Keratinocyte (primary cell): ENCODE data around the gene HRC. TPM values are rescaled to one million over a fixed set of nuclear protein-coding genes. Genes with fewer than 3 reads are reported as not detected.

Experiments
- DNase-seq: peaks from one replicate; pipeline ENCODE4 v3.0.0-alpha.2; 2011; ENCODE audit warnings: low read depth, missing footprints, low spot score
- FAIRE-seq: peaks from 2 replicates; lab custom pipeline; 2011; peaks lifted over from hg19 to GRCh38; lab: Jason Lieb, UNC
- H2AFZ ChIP-seq: 2 replicates; pipeline ENCODE4 v1.6.0; 2012; ENCODE audit warnings: low read length, control low read depth, inconsistent platforms; ENCODE audit not compliant: control insufficient read depth
- H3K27ac ChIP-seq: 2 replicates; pipeline ENCODE4 v1.5.1; 2011; ENCODE audit warnings: low read length; ENCODE audit not compliant: control insufficient read depth, insufficient read depth
- H3K27me3 ChIP-seq: 3 replicates; pipeline ENCODE4 v1.6.0; 2011; ENCODE audit warnings: low read length; ENCODE audit not compliant: control insufficient read depth, insufficient read depth; ENCODE audit errors: extremely low read depth
- H3K36me3 ChIP-seq, 2 experiments: 2 replicates in 1 of 2; 3 replicates in 1 of 2; pipeline ENCODE4 v1.5.1; 2011; ENCODE audit warnings: low read length in 2 of 2, mild to moderate bottlenecking in 1 of 2; ENCODE audit not compliant: control insufficient read depth in 2 of 2, insufficient read depth in 2 of 2; ENCODE audit errors: extremely low read depth in 1 of 2
- H3K4me1 ChIP-seq: 3 replicates; pipeline ENCODE4 v1.5.1; 2011; ENCODE audit warnings: low read length; ENCODE audit not compliant: control insufficient read depth, insufficient read depth; ENCODE audit errors: extremely low read depth
- H3K4me2 ChIP-seq: 3 replicates; pipeline ENCODE4 v1.6.0; 2011; ENCODE audit warnings: low read depth, low read length; ENCODE audit not compliant: control insufficient read depth, insufficient read depth; ENCODE audit errors: extremely low read depth
- H3K4me3 ChIP-seq, 3 experiments: fragments of 200-600 bp in 1 of 3; sonication (generic) in 1 of 3; 2 replicates in 2 of 3; 3 replicates in 1 of 3; pipeline ENCODE4 v1.5.1; 2011 to 2016; ENCODE audit warnings: low read length in 3 of 3, mild to moderate bottlenecking in 3 of 3, control low read depth in 2 of 3, inconsistent platforms in 1 of 3, low read depth in 1 of 3, mixed read lengths in 1 of 3, mixed run types in 1 of 3, moderate library complexity in 1 of 3; ENCODE audit not compliant: control insufficient read depth in 2 of 3, insufficient read depth in 2 of 3; ENCODE audit errors: extremely low read depth in 1 of 3
- H3K79me2 ChIP-seq: 2 replicates; pipeline ENCODE4 v1.6.0; 2012; ENCODE audit warnings: low read length; ENCODE audit not compliant: control insufficient read depth, insufficient read depth
- H3K9ac ChIP-seq: 3 replicates; pipeline ENCODE4 v1.6.0; 2011; ENCODE audit warnings: low read length; ENCODE audit not compliant: control insufficient read depth, insufficient read depth; ENCODE audit errors: extremely low read depth
- H3K9me1 ChIP-seq: 3 replicates; pipeline ENCODE4 v1.6.0; 2011; ENCODE audit warnings: low read length; ENCODE audit not compliant: control insufficient read depth, insufficient read depth; ENCODE audit errors: extremely low read depth
- H3K9me3 ChIP-seq: 2 replicates; pipeline ENCODE4 v1.5.1; 2012; ENCODE audit warnings: low read depth, low read length; ENCODE audit not compliant: control insufficient read depth
- H4K20me1 ChIP-seq: 3 replicates; pipeline ENCODE4 v1.6.0; 2011; ENCODE audit warnings: low read length; ENCODE audit not compliant: control insufficient read depth, insufficient read depth; ENCODE audit errors: extremely low read depth
- EZH2 ChIP-seq: IDR thresholded peaks from one replicate; pipeline ENCODE4 v1.6.1; 2012; ENCODE audit warnings: inconsistent platforms, mild to moderate bottlenecking, low read length, moderate library complexity
- dilution Hi-C: fragments of 300-500 bp; cut with MboI; formaldehyde crosslinking; loops from one replicate; pipeline ENCODE4 v1.7.0; 2020; ENCODE audit warnings: low sequenced_read_pairs; ENCODE audit not compliant: extremely low pct_ligation_motif_present
- polyA plus RNA-seq, 5 experiments: library from polyadenylated mRNA; depleted of rRNA in 3 of 5; stranded (reverse) in 3 of 5; stranded (forward) in 1 of 5; unstranded in 1 of 5; fragments of >200 nt; gene quantifications; 1 replicate in 1 of 5; 2 replicates in 3 of 5; 3 replicates in 1 of 5; pipeline versions ENCODE4 v1.2.1 to v1.2.3, GENCODE V29; 2011 to 2012; ENCODE audit warnings: missing spikeins in 2 of 5, low read depth in 1 of 5, low replicate concordance in 1 of 5
- TF ChIP-seq, protein P1 (sequence below), 3 experiments: IDR thresholded peaks in 1 of 3; conservative IDR thresholded peaks in 1 of 3; optimal IDR thresholded peaks in 1 of 3; 2 replicates in 2 of 3; 3 replicates in 1 of 3; pipeline versions ENCODE3 to v1.5.1; 2011; ENCODE audit warnings: low read length in 3 of 3, mild to moderate bottlenecking in 3 of 3, moderate library complexity in 2 of 3, control low read depth in 1 of 3, inconsistent platforms in 1 of 3; ENCODE audit not compliant: insufficient read depth in 2 of 3; ENCODE audit errors: extremely low read depth in 1 of 3

Gene HRC
- polyA plus RNA-seq, 1 donor (not counting 4 experiments of a cell fraction or from before 2014, with no cell fraction given), result 0.08 TPM

DNA sequence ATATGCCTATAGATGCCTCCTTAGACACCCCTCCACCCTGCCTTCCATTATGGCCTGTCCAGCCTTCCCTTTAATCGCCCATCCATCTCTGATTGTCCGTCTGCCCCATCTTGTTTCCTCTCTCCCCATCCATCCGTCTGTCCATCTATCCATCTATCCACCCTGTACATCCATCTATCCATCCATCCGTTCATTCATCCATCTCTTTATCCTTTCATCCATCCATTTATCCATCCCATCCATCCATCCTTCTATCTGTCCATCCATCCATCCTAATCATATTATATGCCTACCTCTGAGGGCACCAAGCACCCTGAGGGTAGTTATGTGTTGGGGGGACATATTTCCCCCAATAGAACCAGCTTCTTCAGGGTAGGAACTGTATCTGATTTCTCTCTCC is 25.5 kb upstream of the HRC start:
- no peak for TF ChIP-seq EZH2
- TF ChIP-seq, protein P1, sequence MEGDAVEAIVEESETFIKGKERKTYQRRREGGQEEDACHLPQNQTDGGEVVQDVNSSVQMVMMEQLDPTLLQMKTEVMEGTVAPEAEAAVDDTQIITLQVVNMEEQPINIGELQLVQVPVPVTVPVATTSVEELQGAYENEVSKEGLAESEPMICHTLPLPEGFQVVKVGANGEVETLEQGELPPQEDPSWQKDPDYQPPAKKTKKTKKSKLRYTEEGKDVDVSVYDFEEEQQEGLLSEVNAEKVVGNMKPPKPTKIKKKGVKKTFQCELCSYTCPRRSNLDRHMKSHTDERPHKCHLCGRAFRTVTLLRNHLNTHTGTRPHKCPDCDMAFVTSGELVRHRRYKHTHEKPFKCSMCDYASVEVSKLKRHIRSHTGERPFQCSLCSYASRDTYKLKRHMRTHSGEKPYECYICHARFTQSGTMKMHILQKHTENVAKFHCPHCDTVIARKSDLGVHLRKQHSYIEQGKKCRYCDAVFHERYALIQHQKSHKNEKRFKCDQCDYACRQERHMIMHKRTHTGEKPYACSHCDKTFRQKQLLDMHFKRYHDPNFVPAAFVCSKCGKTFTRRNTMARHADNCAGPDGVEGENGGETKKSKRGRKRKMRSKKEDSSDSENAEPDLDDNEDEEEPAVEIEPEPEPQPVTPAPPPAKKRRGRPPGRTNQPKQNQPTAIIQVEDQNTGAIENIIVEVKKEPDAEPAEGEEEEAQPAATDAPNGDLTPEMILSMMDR (optimal IDR thresholded peaks at IDR 0.05 in 1 of 3, IDR thresholded peaks at IDR 0.05 in 1 of 3, conservative IDR thresholded peaks at IDR 0.05 in 1 of 3; ENCODE audit: extremely low read depth in 1 of 3, insufficient read depth in 2 of 3, low read length in 3 of 3), result no peak
- dilution Hi-C loops, result no loop called here
- no peaks in the 10 kb centered on the region for H3K79me2 ChIP-seq
- no peaks in the 10 kb centered on the region for H3K27me3 ChIP-seq
- H3K4me3 ChIP-seq, result no peak overlapping the region
- H3K27ac ChIP-seq, result no peak overlapping the region
- H3K9me3 ChIP-seq, result no peaks in the 10 kb centered on the region
- H2AFZ ChIP-seq, result no peak overlapping the region
- H3K36me3 ChIP-seq, result peaks cover 10 to 36% of the 10 kb centered on the region in 2 experiments
- no peak overlapping the region for H3K4me2 ChIP-seq
- no peaks in the 10 kb centered on the region for H3K9me1 ChIP-seq
- FAIRE-seq (no peak), DNase-seq (no peak)
- H3K4me1 ChIP-seq, result no peaks in the 10 kb centered on the region
- no peak overlapping the region for H3K9ac ChIP-seq
- H4K20me1 ChIP-seq, result no peaks in the 10 kb centered on the region

DNA sequence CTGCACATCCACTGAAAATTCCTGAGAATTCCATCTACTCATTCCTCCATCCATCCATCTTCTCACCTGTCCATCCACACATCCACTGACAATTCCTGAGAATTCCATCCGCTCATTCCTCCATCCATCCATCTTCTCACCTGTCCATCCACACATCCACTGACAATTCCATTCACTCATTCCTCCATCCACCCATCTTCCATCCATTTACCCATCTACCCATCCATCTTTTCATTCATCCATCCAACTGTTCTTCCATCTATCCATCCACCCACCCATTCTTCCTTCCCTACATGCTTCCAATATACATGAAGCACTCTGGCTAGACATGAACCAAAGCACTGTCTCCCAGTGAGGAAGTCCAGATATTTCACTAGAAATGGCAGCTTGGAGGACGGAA is 18.0 kb upstream of the HRC start:
- FAIRE-seq (no peak), DNase-seq (no peak)
- TF ChIP-seq EZH2, result no peak
- TF ChIP-seq, protein P1 (optimal IDR thresholded peaks at IDR 0.05 in 1 of 3, IDR thresholded peaks at IDR 0.05 in 1 of 3, conservative IDR thresholded peaks at IDR 0.05 in 1 of 3; ENCODE audit: extremely low read depth in 1 of 3, insufficient read depth in 2 of 3, low read length in 3 of 3), result no peak
- H3K4me1 ChIP-seq, result no peaks in the 10 kb centered on the region
- H4K20me1 ChIP-seq, result no peaks in the 10 kb centered on the region
- H2AFZ ChIP-seq, result no peak overlapping the region
- dilution Hi-C loops, result no loop called here
- H3K9me1 ChIP-seq, result no peaks in the 10 kb centered on the region
- H3K9me3 ChIP-seq, result no peaks in the 10 kb centered on the region
- H3K4me2 ChIP-seq, result no peak overlapping the region
- H3K9ac ChIP-seq, result no peak overlapping the region
- no peaks in the 10 kb centered on the region for H3K27me3 ChIP-seq
- no peak overlapping the region for H3K27ac ChIP-seq
- no peak overlapping the region for H3K4me3 ChIP-seq
- peaks cover 10 to 47% of the 10 kb centered on the region in 2 experiments for H3K36me3 ChIP-seq
- H3K79me2 ChIP-seq, result no peaks in the 10 kb centered on the region
